Lung (tissue), 12 donors: ENCODE results near the gene DCAF10. TPM values are rescaled to one million over a fixed set of nuclear protein-coding genes. Genes with fewer than 3 reads are reported as not detected.

Source experiments
- ATAC-seq: fragments of 200-7000 bp; cut with Tn5 transposase; one replicate; pipeline ENCODE4 v1.9.1; 2020; ENCODE audit warnings: moderate number of reproducible peaks; ENCODE audit not compliant: insufficient read depth, low FRiP score
- DNase-seq, 3 donors: peaks; one replicate each; pipeline ENCODE4 v3.0.0-alpha.2; 2013 to 2017
- H3K27ac ChIP-seq, 2 donors: one replicate each; pipeline ENCODE4 v1.5.1; 2013; ENCODE audit warnings: mild to moderate bottlenecking in 2 of 2, moderate library complexity in 2 of 2, control low read depth in 1 of 2, inconsistent platforms in 1 of 2, low read depth in 1 of 2, low read length in 1 of 2
- H3K27me3 ChIP-seq, 3 donors: one replicate each; pipeline ENCODE4 v1.5.1; 2013; ENCODE audit warnings: low read length in 2 of 3; ENCODE audit not compliant: control insufficient read depth in 3 of 3, insufficient read depth in 3 of 3
- H3K36me3 ChIP-seq, 4 donors: one replicate each; pipeline ENCODE4 v1.5.1; 2013; ENCODE audit warnings: low read length in 4 of 4, mild to moderate bottlenecking in 1 of 4, moderate library complexity in 1 of 4; ENCODE audit not compliant: control insufficient read depth in 4 of 4, insufficient read depth in 4 of 4
- H3K4me1 ChIP-seq, 5 donors: one replicate each; pipeline ENCODE4 v1.5.1; 2013; ENCODE audit warnings: low read length in 5 of 5, mild to moderate bottlenecking in 2 of 5, moderate library complexity in 1 of 5; ENCODE audit not compliant: control insufficient read depth in 5 of 5, insufficient read depth in 5 of 5
- H3K4me3 ChIP-seq: one replicate; pipeline ENCODE4 v1.5.1; 2013; ENCODE audit warnings: mild to moderate bottlenecking, control low read depth, moderate library complexity
- H3K9ac ChIP-seq, 2 donors: one replicate each; pipeline ENCODE4 v1.5.1; 2013; ENCODE audit warnings: low read length in 2 of 2, control low read depth in 1 of 2; ENCODE audit not compliant: insufficient read depth in 1 of 2
- H3K9me3 ChIP-seq, 4 donors: one replicate each; pipeline ENCODE4 v1.5.1; 2013; ENCODE audit warnings: low read length in 3 of 4, mild to moderate bottlenecking in 1 of 4, moderate library complexity in 1 of 4; ENCODE audit not compliant: control insufficient read depth in 4 of 4, insufficient read depth in 3 of 4
- CTCF ChIP-seq: IDR thresholded peaks from 2 replicates; pipeline ENCODE4 v1.5.1; 2012; ENCODE audit warnings: mild to moderate bottlenecking; ENCODE audit errors: control extremely low read depth, extremely low read depth
- WGBS, 2 donors: extraction: QIAGEN DNeasy Blood & Tissue Kit; methylation state at CpG; one replicate each; pipeline ENCODE4 v1.1.7; 2013; 5-methylcytosine and 5-hydroxymethylcytosine counted together
- polyA plus RNA-seq, 2 donors: library from polyadenylated mRNA; stranded (reverse); fragments of 200-250 nt; gene quantifications; one replicate each; pipeline ENCODE4 v1.2.1, GENCODE V29; 2013
- total RNA-seq, 2 donors: library from RNA; depleted of rRNA in 1 of 2; stranded (reverse); fragments of >200 nt in 1 of 2; gene quantifications; one replicate each; pipeline ENCODE4 v1.2.1, GENCODE V29; 2014 to 2021
- donor health status: control.
- donor health status: control.
- donor health status: Bipolar disorder and iron deficiency.
- donor health status: healthy.
- donor health status: DM: yes; HTN: yes; CAD: no.

The DCAF10 gene
- total and polyA plus RNA-seq, 4 donors: 5.8 to 35.5 (median 13.8) TPM

GRCh38 chr9:37905776-37906175 is 105.2 kb downstream of the DCAF10 start:
- DNase-seq (no peak), ATAC-seq (no peak)
- no peak overlapping the region for H3K9ac ChIP-seq
- H3K4me3 ChIP-seq: no peak overlapping the region
- H3K9me3 ChIP-seq: no peaks in the 10 kb centered on the region
- no peaks in the 10 kb centered on the region for H3K36me3 ChIP-seq
- WGBS, 2 donors: 94 to 96% methylated on average over 4 of the region's 4 CpGs
- no peaks in the 10 kb centered on the region for H3K27me3 ChIP-seq
- H3K4me1 ChIP-seq: peaks cover 6 to 19% (median 9%) of the 10 kb centered on the region in 5 donors
- no peak for TF ChIP-seq CTCF
- H3K27ac ChIP-seq: no peak overlapping the region

- H3K27ac ChIP-seq: no peak overlapping the region
- H3K9ac ChIP-seq: no peak overlapping the region
- no peaks in the 10 kb centered on the region for H3K27me3 ChIP-seq
- peaks cover 6 to 19% (median 9%) of the 10 kb centered on the region in 5 donors for H3K4me1 ChIP-seq
- no peaks in the 10 kb centered on the region for H3K9me3 ChIP-seq
- DNase-seq (no peak), ATAC-seq (no peak)
- WGBS, 2 donors: 89% methylated on average over 11 of the region's 11 CpGs
- TF ChIP-seq CTCF: no peak
- no peaks in the 10 kb centered on the region for H3K36me3 ChIP-seq
- H3K4me3 ChIP-seq: no peak overlapping the region
Measured at GRCh38 chr9:37906312-37907239, 106.0 kb downstream of the DCAF10 start.

- peak overlapping the region in 1 of 2 donors; percentile 55 for H3K27ac ChIP-seq
- 41 to 71% methylated on average over 4 of the region's 4 CpGs for WGBS, 2 donors
- H3K9ac ChIP-seq: no peak overlapping the region
- H3K27me3 ChIP-seq: no peaks in the 10 kb centered on the region
- TF ChIP-seq CTCF: no peak
- H3K4me1 ChIP-seq: peaks cover 0 to 11% (median 3%) of the 10 kb centered on the region in 5 donors
- H3K9me3 ChIP-seq: no peaks in the 10 kb centered on the region
- H3K4me3 ChIP-seq: no peak overlapping the region
- ATAC-seq: no peak
- H3K36me3 ChIP-seq: no peaks in the 10 kb centered on the region
- no peak for DNase-seq
Measured at GRCh38 chr9:37908283-37908682, 107.7 kb downstream of the DCAF10 start.
